Duodenal mucosa (tissue), 2 donors: ENCODE measurements around the gene TBC1D9B.

ENCODE experiments used
- H3K27ac ChIP-seq: one replicate; pipeline ENCODE4 v1.7.0; 2013; ENCODE audit warnings: low read depth, low read length
- H3K27me3 ChIP-seq, 2 donors: one replicate each; pipeline ENCODE4 v1.7.0; 2013; ENCODE audit warnings: low read length in 2 of 2, control low read depth in 1 of 2; ENCODE audit not compliant: insufficient read depth in 2 of 2, control insufficient read depth in 1 of 2
- H3K36me3 ChIP-seq, 2 donors: one replicate each; pipeline ENCODE4 v1.7.0; 2013; ENCODE audit warnings: low read length in 2 of 2, control low read depth in 1 of 2; ENCODE audit not compliant: insufficient read depth in 2 of 2, control insufficient read depth in 1 of 2
- H3K4me1 ChIP-seq, 2 donors: one replicate each; pipeline ENCODE4 v1.7.0; 2013; ENCODE audit warnings: low read length in 2 of 2, control low read depth in 1 of 2; ENCODE audit not compliant: insufficient read depth in 2 of 2, control insufficient read depth in 1 of 2
- H3K4me3 ChIP-seq, 2 donors: one replicate each; pipeline ENCODE4 v1.7.0; 2013; ENCODE audit warnings: low read length in 2 of 2, low read depth in 1 of 2
- H3K9ac ChIP-seq, 2 donors: one replicate each; pipeline ENCODE4 v1.7.0; 2013; ENCODE audit warnings: low read length in 2 of 2, low read depth in 1 of 2
- H3K9me3 ChIP-seq, 2 donors: one replicate each; pipeline ENCODE4 v1.7.0; 2013; ENCODE audit warnings: low read length in 2 of 2, control low read depth in 1 of 2; ENCODE audit not compliant: control insufficient read depth in 1 of 2

TBC1D9B gene

DNA sequence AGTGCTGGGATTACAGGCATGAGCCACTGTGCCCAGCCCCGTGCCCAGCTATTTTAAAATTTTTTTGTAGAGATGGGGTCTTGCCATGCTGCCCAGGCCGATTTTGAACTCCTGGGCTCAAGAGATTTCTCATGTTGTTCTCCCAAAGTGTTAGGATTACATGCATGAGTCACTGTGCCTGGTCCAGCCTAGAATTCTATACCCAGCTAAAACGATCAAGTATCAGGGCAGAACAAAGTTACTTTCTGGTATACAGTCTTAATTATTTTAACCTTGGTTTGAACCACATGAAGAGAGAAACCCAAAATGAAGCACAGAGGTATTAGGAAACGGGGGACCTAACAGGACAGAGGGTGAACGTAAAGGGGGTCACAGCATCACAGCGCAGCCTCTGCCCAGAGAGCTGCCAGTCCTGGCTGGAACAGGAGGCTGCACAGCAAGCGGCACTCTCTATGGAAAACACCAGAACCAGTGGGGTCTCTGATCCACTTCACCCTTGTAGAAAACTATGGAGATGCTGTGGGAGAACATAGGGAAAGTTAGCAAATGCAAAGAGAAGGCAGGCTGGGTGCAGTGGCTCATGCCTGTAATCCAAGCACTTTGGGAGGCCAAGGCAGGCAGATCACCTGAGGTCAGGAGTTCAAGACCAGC, 76.8 kb downstream of the TBC1D9B start:
- H3K9me3 ChIP-seq, result no peaks in the 10 kb centered on the region
- no peaks in the 10 kb centered on the region for H3K27me3 ChIP-seq
- peaks cover 53 to 80% of the 10 kb centered on the region in 2 donors for H3K36me3 ChIP-seq
- no peak overlapping the region for H3K27ac ChIP-seq
- H3K9ac ChIP-seq, result no peak overlapping the region
- peaks cover 16 to 19% of the 10 kb centered on the region in 2 donors for H3K4me1 ChIP-seq
- no peak overlapping the region for H3K4me3 ChIP-seq

DNA sequence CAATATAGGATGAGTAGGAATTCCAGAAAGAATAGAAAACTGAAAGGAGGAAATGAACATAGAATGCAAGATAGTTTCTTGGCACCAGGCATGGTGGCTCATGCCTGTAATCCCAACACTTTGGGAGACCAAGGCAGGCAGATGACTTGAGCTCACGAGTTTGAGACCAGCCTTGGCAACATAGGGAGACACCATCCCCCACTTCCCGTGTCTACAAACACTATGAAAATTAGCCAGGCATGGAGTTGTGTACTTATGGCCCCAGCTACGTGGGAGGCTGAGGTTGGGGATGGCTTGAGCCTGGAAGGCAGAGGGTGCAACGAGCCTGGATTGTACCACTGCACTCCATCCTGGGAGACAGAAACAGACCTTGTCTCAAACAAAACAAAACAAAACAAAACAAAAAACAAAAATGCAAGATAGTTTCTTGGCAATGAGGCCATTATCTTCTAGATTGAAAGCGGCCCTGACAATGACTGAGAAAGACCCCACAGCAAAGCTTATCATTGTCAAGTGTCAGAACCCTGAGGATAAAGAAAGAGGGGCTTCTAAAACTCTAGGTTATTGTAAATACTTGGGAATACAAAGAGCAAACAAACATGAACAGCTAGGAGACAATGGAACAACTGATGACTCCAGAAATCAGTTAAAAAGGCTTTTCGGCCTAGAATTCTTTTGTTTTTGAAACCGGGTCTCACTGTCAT, 77.8 kb downstream of the TBC1D9B start:
- Histone ChIP-seq H3K36me3 (peaks cover 62 to 89% of the 10 kb centered on the region in 2 donors), H3K27ac (no peak overlapping the region), H3K27me3 (no peaks in the 10 kb centered on the region), H3K9ac (no peak overlapping the region), H3K4me3 (no peak overlapping the region), H3K9me3 (no peaks in the 10 kb centered on the region), H3K4me1 (peaks cover 25 to 30% of the 10 kb centered on the region in 2 donors)

DNA sequence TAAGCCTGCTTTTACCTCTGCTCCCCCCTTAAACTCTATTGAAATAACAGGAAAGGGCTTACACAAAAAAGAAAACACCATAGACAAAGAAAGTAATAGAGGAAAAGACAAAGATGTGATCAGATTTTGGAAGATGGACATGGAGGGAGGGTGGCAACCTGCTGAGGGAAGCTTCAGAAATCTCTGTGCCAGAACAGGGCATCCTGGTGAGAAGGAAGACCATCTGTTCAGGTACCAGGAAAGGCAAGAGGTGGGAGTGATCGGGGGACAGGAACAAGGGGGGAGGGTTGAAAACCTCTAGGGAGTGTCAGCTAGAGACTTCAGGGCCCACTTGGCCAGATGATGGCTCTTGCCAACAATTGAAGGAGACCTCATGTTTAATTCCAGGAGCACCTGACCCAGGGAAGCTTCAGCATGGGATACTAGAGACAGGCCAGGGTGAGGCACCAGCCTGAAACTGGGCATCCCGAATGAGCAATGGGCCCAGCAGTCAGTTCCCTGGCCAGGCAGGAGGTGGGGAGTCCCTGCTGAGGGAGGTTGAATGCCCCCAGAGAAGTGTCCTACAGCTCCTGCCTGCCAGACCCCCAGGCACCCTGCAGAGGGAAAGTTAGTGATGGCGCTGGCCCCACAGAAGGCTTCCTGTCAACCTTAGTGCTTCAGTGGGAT, 78.8 kb downstream of the TBC1D9B start:
- no peak overlapping the region for H3K9ac ChIP-seq
- no peak overlapping the region for H3K27ac ChIP-seq
- no peaks in the 10 kb centered on the region for H3K27me3 ChIP-seq
- H3K4me1 ChIP-seq, result peaks cover 34 to 40% of the 10 kb centered on the region in 2 donors
- H3K9me3 ChIP-seq, result no peaks in the 10 kb centered on the region
- peaks cover 69 to 96% of the 10 kb centered on the region in 2 donors for H3K36me3 ChIP-seq
- H3K4me3 ChIP-seq, result no peak overlapping the region

DNA sequence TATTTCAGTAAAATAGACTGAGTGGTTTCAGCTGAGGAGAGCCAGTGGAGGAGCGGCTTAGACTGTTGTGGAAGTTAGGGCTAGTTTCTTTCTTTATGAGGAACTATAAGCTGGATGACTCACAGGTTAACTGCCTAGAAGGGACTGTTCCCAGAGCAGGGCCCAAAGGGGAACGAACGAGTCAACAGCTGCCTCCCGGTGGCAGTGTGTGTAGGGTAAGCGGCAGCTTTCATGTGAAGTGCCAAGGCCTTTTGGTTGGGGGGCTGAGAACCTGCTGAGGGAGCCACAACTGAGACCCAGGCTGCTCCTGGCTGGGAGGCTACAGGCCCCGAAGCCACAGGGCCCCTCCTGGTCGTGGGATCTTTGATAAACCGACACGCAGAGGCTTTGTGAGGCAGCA, 80.0 kb downstream of the TBC1D9B start:
- Histone ChIP-seq H3K9ac (peak overlapping the region in 1 of 2 donors; percentile 28), H3K27me3 (no peaks in the 10 kb centered on the region), H3K9me3 (no peaks in the 10 kb centered on the region), H3K36me3 (peaks cover 66 to 94% of the 10 kb centered on the region in 2 donors), H3K4me3 (no peak overlapping the region), H3K27ac (no peak overlapping the region), H3K4me1 (peaks cover 40 to 51% of the 10 kb centered on the region in 2 donors)

DNA sequence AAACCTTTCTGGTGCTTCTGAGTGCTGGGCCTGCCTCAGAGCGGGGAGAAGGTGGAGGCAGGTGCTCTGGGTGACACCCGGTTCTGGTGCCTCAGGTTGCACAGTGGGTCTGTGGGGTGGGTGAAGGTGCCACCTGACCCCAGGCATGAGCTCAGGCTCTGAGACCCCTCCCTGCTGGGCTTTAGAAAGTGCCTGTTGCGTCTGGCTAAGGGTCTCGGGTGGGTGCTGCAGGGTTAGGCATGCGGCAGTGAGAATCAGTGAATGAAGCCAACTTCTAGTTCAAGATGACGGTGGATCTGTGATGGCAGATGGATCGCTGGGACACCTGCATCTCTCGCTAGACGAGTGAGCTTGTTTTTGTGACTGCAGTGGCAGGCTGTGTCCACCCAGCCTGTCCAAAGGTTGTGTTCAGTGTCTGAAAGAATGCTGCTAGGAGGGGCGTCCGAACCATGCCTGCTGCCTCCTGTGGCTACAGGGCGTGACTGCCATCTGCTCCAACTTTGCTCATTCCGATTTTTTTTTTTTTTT, 82.0 kb downstream of the TBC1D9B start:
- Histone ChIP-seq H3K9me3 (no peaks in the 10 kb centered on the region), H3K27me3 (no peaks in the 10 kb centered on the region), H3K4me1 (peaks cover 48 to 62% of the 10 kb centered on the region in 2 donors), H3K4me3 (peak overlapping the region in 1 of 2 donors; percentile 25), H3K27ac (no peak overlapping the region), H3K9ac (no peak overlapping the region), H3K36me3 (peaks cover 58 to 79% of the 10 kb centered on the region in 2 donors)

DNA sequence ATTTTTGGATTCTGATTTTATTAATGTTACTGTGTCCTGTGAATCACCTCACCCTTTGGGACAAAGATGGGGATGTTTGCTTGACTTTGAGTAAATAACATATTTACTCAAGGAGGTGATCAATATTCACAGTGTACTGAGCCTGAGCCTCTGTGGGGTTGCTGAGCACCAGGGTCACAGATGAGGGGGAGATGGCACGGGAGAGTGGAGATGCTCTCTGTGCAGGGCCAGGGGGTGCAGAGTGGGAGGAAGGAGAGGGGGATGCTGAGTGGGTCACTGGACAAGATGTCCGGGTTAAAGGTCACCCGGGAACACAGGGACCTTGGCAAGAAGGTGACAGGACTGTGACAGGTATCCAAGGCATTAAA, 83.0 kb downstream of the TBC1D9B start:
- peaks cover 51 to 69% of the 10 kb centered on the region in 2 donors for H3K36me3 ChIP-seq
- peak overlapping the region in 1 of 2 donors; percentile 25 for H3K4me3 ChIP-seq

DNA sequence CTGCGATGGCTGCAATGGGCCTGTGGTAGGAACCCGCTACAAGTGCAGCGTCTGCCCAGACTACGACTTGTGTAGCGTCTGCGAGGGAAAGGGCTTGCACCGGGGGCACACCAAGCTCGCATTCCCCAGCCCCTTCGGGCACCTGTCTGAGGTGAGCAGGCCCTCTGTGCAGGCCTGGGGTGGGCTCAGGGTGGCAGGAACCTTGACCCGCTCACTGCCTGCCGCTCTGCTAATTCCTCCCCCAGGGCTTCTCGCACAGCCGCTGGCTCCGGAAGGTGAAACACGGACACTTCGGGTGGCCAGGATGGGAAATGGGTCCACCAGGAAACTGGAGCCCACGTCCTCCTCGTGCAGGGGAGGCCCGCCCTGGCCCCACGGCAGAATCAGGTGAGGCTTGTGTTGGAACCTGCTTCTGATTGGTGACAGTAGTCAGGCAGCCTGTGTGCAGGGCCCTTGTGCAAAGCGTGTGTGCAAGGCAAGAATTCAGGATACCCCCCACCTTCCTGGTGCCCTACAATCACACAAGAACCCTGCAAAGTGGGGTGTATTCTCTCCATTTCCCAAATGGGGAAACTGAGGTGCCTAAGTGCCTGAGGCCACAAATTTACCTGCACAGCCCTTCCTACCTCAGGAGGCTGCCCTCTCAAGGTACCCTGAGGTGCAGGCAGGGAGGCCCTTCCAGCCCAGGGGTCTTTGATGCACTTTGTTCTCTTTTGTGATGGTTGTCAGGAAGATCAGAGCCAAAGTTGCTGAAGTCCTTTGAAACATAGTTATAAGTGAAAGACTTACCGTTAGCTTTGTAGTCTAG, 83.6 kb downstream of the TBC1D9B start:
- Histone ChIP-seq H3K27me3 (no peaks in the 10 kb centered on the region), H3K4me1 (peaks cover 61 to 75% of the 10 kb centered on the region in 2 donors), H3K36me3 (peaks cover 46 to 63% of the 10 kb centered on the region in 2 donors), H3K9me3 (no peaks in the 10 kb centered on the region), H3K27ac (no peak overlapping the region), H3K4me3 (no peak overlapping the region), H3K9ac (peak overlapping the region in 1 of 2 donors; percentile 33)

More for the DNA sequence above, 83.0 kb downstream of the TBC1D9B start:
- H3K4me1 ChIP-seq, result peaks cover 56 to 69% of the 10 kb centered on the region in 2 donors
- no peak overlapping the region for H3K27ac ChIP-seq
- H3K9ac ChIP-seq, result peak overlapping the region in 1 of 2 donors; percentile 33
- no peaks in the 10 kb centered on the region for H3K27me3 ChIP-seq
- H3K9me3 ChIP-seq, result no peaks in the 10 kb centered on the region

DNA sequence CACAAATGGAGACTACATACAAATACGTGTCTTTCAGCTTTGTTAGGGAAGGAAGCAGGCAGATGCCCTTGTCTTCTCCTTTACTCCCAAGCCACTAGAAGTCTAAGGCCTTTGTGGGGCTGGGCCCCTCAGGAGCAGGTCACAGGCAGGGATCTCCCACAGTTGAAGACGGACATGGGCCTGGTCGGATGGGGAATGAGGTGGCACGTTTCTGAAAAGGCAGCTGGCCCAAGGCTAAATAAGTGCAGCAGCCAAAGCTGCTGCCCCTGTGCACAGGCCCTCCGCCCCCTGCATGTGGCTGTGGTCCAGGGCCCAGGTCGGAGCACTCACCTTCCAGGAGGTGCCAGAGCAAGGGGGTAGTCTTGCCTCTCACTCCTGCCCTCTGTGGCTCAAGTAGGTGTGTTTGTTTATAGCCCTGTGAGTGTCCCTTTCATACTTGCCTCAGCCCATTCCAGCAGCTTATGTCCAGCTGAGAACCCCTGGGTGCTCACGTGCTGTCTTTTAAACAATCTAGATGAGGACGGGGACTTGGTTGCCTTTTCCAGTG, 85.2 kb downstream of the TBC1D9B start:
- H3K4me1 ChIP-seq, result peaks cover 64 to 83% of the 10 kb centered on the region in 2 donors
- H3K27me3 ChIP-seq, result no peaks in the 10 kb centered on the region
- H3K9me3 ChIP-seq, result no peaks in the 10 kb centered on the region
- H3K36me3 ChIP-seq, result peaks cover 41 to 49% of the 10 kb centered on the region in 2 donors
- H3K4me3 ChIP-seq, result peak overlapping the region; percentile 88 to 93
- H3K27ac ChIP-seq, result no peak overlapping the region
- peak overlapping the region; percentile 18 to 98 for H3K9ac ChIP-seq

DNA sequence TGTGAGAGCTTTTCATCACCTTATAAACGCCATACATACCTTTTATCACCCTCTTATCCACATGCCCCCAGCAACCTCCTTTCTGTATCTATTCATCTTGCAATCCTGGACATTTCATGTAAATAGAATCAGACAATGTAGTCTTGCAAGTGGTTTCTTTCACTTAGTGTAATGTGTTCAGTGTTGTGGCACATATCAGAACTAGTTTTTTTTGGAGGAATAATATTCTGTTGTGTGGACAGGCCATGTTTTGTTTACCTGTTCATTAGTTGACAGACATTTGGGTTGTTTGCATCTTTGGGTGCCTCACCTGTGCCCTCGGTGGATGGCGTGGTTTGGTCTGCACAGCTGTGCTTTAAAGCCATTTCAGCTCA, 85.7 kb downstream of the TBC1D9B start:
- H3K9me3 ChIP-seq, result no peaks in the 10 kb centered on the region
- no peak overlapping the region for H3K27ac ChIP-seq
- H3K4me1 ChIP-seq, result peaks cover 60 to 82% of the 10 kb centered on the region in 2 donors
- H3K4me3 ChIP-seq, result peak overlapping the region; percentile 88 to 93
- peaks cover 39 to 45% of the 10 kb centered on the region in 2 donors for H3K36me3 ChIP-seq
- peak overlapping the region; percentile 18 to 98 for H3K9ac ChIP-seq
- no peaks in the 10 kb centered on the region for H3K27me3 ChIP-seq
